Gastroesophageal sphincter (tissue), 3 donors: Measurements from ENCODE around the gene B4GALT1.

ENCODE experiments used
- CTCF ChIP-seq, 4 experiments: fragments of 200-600 bp in 2 of 4; fragments of 450-650 bp in 2 of 4; sonication (generic) in 1 of 4; IDR thresholded peaks; one replicate each; pipeline ENCODE4 v1.5.1; 2017 to 2019; ENCODE audit warnings: antibody characterized with exemption in 4 of 4, mild to moderate bottlenecking in 2 of 4, moderate library complexity in 2 of 4
- EP300 ChIP-seq: sonication (generic); formaldehyde crosslinking; IDR thresholded peaks from one replicate; pipeline ENCODE4 v1.6.1; 2017; ENCODE audit warnings: antibody characterized with exemption, mild to moderate bottlenecking
- POLR2A ChIP-seq, 2 donors: fragments of 450-650 bp; IDR thresholded peaks; one replicate each; pipeline ENCODE4 v1.6.1; 2017; ENCODE audit warnings: antibody characterized with exemption in 2 of 2, mild to moderate bottlenecking in 2 of 2, moderate library complexity in 1 of 2
- POLR2AphosphoS5 ChIP-seq: sonication (generic); formaldehyde crosslinking; IDR thresholded peaks from one replicate; pipeline ENCODE4 v1.6.1; 2017; ENCODE audit warnings: antibody characterized with exemption

DNA sequence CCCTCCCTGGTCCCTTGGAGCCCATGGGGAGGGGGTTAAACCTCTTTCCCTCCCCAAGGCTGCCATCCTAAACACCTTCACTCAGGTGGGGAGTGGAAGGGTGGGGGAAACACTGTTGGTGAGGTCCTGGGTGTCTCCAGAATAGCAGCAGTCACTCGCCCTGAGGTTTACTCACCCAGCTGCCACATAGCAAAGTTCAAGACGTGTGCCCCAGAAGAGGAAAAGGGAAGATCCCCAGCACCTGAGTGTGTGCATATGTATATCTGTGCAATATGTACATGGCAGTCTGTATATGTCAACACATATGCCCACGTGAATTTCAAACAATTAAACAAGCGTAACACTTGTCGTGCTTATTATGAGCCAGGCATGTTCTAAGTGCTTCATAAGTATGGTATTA lies 59.4 kb downstream of the B4GALT1 start:
- no peak for TF ChIP-seq POLR2A (IDR thresholded peaks at IDR 0.05)
- no peak for TF ChIP-seq EP300
- TF ChIP-seq CTCF (IDR thresholded peaks at IDR 0.05), result no peak
- TF ChIP-seq POLR2AphosphoS5, result no peak
